GM12878 (cell line): ENCODE results near the gene ZNF436. TPM values are rescaled to one million over a fixed set of nuclear protein-coding genes. Genes with fewer than 3 reads are reported as not detected.

Source experiments
- ATAC-seq: fragments of 200-7000 bp; cut with Tn5 transposase; 3 replicates; pipeline ENCODE4 v1.9.1; 2020; ENCODE audit warnings: mild to moderate bottlenecking, moderate library complexity
- BruUV-seq: library from RNA; stranded (reverse); fragments of 400-500 nt; replicated peaks from 2 replicates; lab custom pipeline; 2021; lab: Mats Ljungman, UMichigan
- CTCF ChIA-PET: fragments of 300-600 bp; sonication (Branson Sonifier 250); formaldehyde crosslinking; extraction: SDS; loops from one replicate; lab custom pipeline; 2021; ENCODE audit warnings: inconsistent platforms; lab: Yijun Ruan, JAX
- POLR2A ChIA-PET: fragments of 350-600 bp; formaldehyde crosslinking; extraction: SDS; loops from one replicate; lab custom pipeline; 2021; ENCODE audit warnings: inconsistent platforms; lab: Charles Lee
- RAD21 ChIA-PET: fragments of 300-600 bp; sonication (Branson Sonifier 250); formaldehyde crosslinking; loops from one replicate; lab custom pipeline; 2023; ENCODE audit warnings: antibody characterized with exemption; ENCODE audit not compliant: unreplicated experiment; lab: Charles Lee
- SMC1A ChIA-PET: fragments of 300-600 bp; sonication (Branson Sonifier 250); formaldehyde crosslinking; loops from one replicate; lab custom pipeline; 2023; ENCODE audit not compliant: unreplicated experiment, uncharacterized antibody; lab: Charles Lee
- DNase-seq: peaks from one replicate; pipeline ENCODE4 v3.0.0-alpha.2; 2011; ENCODE audit warnings: low read depth, low spot score
- FAIRE-seq: peaks from 3 replicates; lab custom pipeline; 2011; peaks lifted over from hg19 to GRCh38; lab: Jason Lieb, UNC
- H2AFZ ChIP-seq: 2 replicates; pipeline ENCODE4 v1.6.0; 2011; ENCODE audit warnings: low read depth, low read length, control low read depth; ENCODE audit not compliant: control insufficient read depth
- H3K27ac ChIP-seq: 2 replicates; pipeline ENCODE4 v1.5.1; 2011; ENCODE audit warnings: control low read depth; ENCODE audit not compliant: control insufficient read depth, insufficient read depth
- H3K27me3 ChIP-seq, 2 experiments: replicated peaks in 1 of 2; 2 replicates each; pipeline versions ENCODE4 v1.6.0 to v1.6.1; 2011; ENCODE audit warnings: low read length in 1 of 2; ENCODE audit not compliant: control insufficient read depth in 2 of 2, insufficient read depth in 2 of 2
- H3K36me3 ChIP-seq, 2 experiments: 2 replicates each; pipeline ENCODE4 v1.5.1; 2011; ENCODE audit warnings: low read length in 1 of 2; ENCODE audit not compliant: control insufficient read depth in 2 of 2, insufficient read depth in 2 of 2
- H3K4me1 ChIP-seq: 2 replicates; pipeline ENCODE4 v1.6.1; 2011; ENCODE audit warnings: mild to moderate bottlenecking, low read length, moderate library complexity, mixed read lengths; ENCODE audit not compliant: control insufficient read depth, insufficient read depth
- H3K4me2 ChIP-seq: 2 replicates; pipeline ENCODE4 v1.6.0; 2011; ENCODE audit warnings: control low read depth; ENCODE audit not compliant: control insufficient read depth, insufficient read depth
- H3K4me3 ChIP-seq: fragments of 200-600 bp; sonication (generic); 2 replicates; pipeline ENCODE4 v1.5.1; 2016
- H3K79me2 ChIP-seq: 2 replicates; pipeline ENCODE4 v1.6.0; 2011; ENCODE audit warnings: low read length; ENCODE audit not compliant: control insufficient read depth, insufficient read depth
- H3K9ac ChIP-seq: 2 replicates; pipeline ENCODE4 v1.8.0; 2011; ENCODE audit warnings: low read length, control low read depth, mixed read lengths; ENCODE audit not compliant: control insufficient read depth, insufficient read depth
- H3K9me3 ChIP-seq: replicated peaks from 3 replicates; pipeline ENCODE4 v1.5.1; 2011; ENCODE audit warnings: mild to moderate bottlenecking, low read length; ENCODE audit not compliant: control insufficient read depth, insufficient read depth
- H4K20me1 ChIP-seq: 2 replicates; pipeline ENCODE4 v1.6.0; 2011; ENCODE audit not compliant: control insufficient read depth, insufficient read depth
- CHD4 ChIP-seq: fragments of 200-600 bp; sonication (generic); IDR thresholded peaks from 2 replicates; pipeline ENCODE4 v1.6.1; 2016; ENCODE audit warnings: mild to moderate bottlenecking
- FOXM1 ChIP-seq: IDR thresholded peaks from 2 replicates; pipeline ENCODE4 v1.6.1; 2012; ENCODE audit warnings: low read depth, mild to moderate bottlenecking, inconsistent platforms, low read length, moderate library complexity
- MEF2A ChIP-seq: IDR thresholded peaks from 2 replicates; pipeline ENCODE4 v1.6.1; 2011; ENCODE audit warnings: low read depth, mild to moderate bottlenecking, low read length, moderate library complexity; ENCODE audit not compliant: insufficient read depth
- MTA2 ChIP-seq: fragments of 450-650 bp; IDR thresholded peaks from 2 replicates; pipeline ENCODE4 v1.6.1; 2016; ENCODE audit warnings: low read depth, mild to moderate bottlenecking, moderate library complexity
- PML ChIP-seq: IDR thresholded peaks from 2 replicates; pipeline ENCODE4 v1.6.1; 2012; ENCODE audit warnings: low read length, inconsistent platforms
- SREBF1 ChIP-seq: IDR thresholded peaks from 2 replicates; pipeline ENCODE4 v1.6.1; 2012; ENCODE audit warnings: mild to moderate bottlenecking, low read length
- STAT3 ChIP-seq: IDR thresholded peaks from 2 replicates; pipeline ENCODE4 v1.6.1; 2011; ENCODE audit warnings: low read depth, low read length, improper control_type of control experiment
- ZBTB33 ChIP-seq: fragments of 450-650 bp; IDR thresholded peaks from 2 replicates; pipeline ENCODE4 v1.6.1; 2017; ENCODE audit warnings: mild to moderate bottlenecking
- WGBS: methylation state at CpG from one replicate; pipeline ENCODE4 v1.1.6; 2016; ENCODE audit warnings: low lambda C conversion rate; ENCODE audit not compliant: insufficient replicate concordance, insufficient coverage; ENCODE audit errors: missing lambda C conversion rate; 5-methylcytosine and 5-hydroxymethylcytosine counted together
- in situ Hi-C: fragments of 300-500 bp; cut with MboI; formaldehyde crosslinking; loops from 9 replicates; pipeline ENCODE4 v1.14.3; 2018; ENCODE audit warnings: mixed read lengths
- intact Hi-C: fragments of 100-400 bp; cut with micrococcal nuclease; formaldehyde crosslinking; loops from one replicate; pipeline ENCODE4 v1.14.2; 2022; ENCODE audit not compliant: unreplicated experiment
- polyA plus RNA-seq, 11 experiments: library from polyadenylated mRNA; depleted of rRNA in 4 of 11; unstranded in 6 of 11; stranded (reverse) in 5 of 11; fragments of >200 nt; fragmentation: Nextera tagmentation in 4 of 11; fragmentation: Illumina TruSeq in 1 of 11; extraction: Ambion mirVana in 4 of 11; extraction: Trizol in 1 of 11; gene quantifications; 1 replicate in 1 of 11; 2 replicates in 10 of 11; pipeline versions ENCODE4 v1.2.1 to v1.2.3, GENCODE V29; 2011 to 2016; ENCODE audit warnings: inconsistent platforms in 2 of 11, missing spikeins in 2 of 11, low read depth in 1 of 11
- total RNA-seq, 4 experiments: library from RNA; depleted of rRNA in 3 of 4; stranded (reverse); fragments of >200 nt in 3 of 4; fragmentation: Illumina TruSeq in 1 of 4; extraction: Trizol in 1 of 4; gene quantifications; 2 replicates each; pipeline versions ENCODE4 v1.2.1 to v1.2.3, GENCODE V29; 2013 to 2021
- TF ChIP-seq, protein P1 (sequence below): fragments of 450-650 bp; formaldehyde crosslinking; IDR thresholded peaks from 2 replicates; pipeline ENCODE4 v1.4.0; 2022; ENCODE audit warnings: mild to moderate bottlenecking, moderate library complexity
- TF ChIP-seq, protein P2 (sequence below): fragments of 450-650 bp; IDR thresholded peaks from 2 replicates; pipeline ENCODE4 v1.6.1; 2016; ENCODE audit warnings: mild to moderate bottlenecking

ZNF436 gene
- total and polyA plus RNA-seq, 10 of the 15 experiments (the other 5 are each of a cell fraction or from before 2014, with no cell fraction given): 0.85 to 4.7 (median 3.0) TPM

- TF ChIP-seq FOXM1: no peak
- no peak for TF ChIP-seq PML
- no peak for TF ChIP-seq MEF2A
- TF ChIP-seq CHD4: no peak
- TF ChIP-seq SREBF1: peak; percentile 32; the same call in 1 of the 2 replicates
- peak; percentile 13; the same call in 1 of the 2 replicates for TF ChIP-seq MTA2
Observed at GRCh38 chr1:23367791-23368561, 1.7 kb downstream of the ZNF436 start (continued).

DNA sequence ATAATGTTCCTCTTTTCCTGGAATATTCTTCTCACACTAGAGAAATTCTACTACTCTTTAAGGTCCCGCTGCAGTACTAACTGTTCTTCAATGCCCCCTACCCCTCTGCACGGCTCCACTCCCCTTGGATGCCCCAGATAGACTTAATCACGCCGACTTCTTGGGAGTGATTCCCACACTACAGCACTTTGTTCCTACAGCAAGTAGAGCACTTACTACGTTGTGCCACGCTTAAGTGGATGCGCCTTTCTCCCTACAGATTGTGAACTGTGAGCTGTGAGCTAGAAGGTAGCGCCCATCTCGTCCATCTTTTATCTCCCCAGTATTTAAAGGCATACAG lies 2.2 kb downstream of the ZNF436 start:
- Histone ChIP-seq H3K9ac (peak overlapping the region; percentile 66; the same call in 1 of the 2 replicates), H3K4me3 (peak overlapping the region; percentile 89), H3K36me3 (peaks cover 0 to 6% of the 10 kb centered on the region in 2 experiments; a peak in 1 of 4 replicates), H3K4me1 (no peaks in the 10 kb centered on the region), H3K27me3 (no peaks in the 10 kb centered on the region), H3K9me3 (peaks cover 12% of the 10 kb centered on the region), H3K4me2 (peak overlapping the region; percentile 73), H3K79me2 (peaks cover 2% of the 10 kb centered on the region; the same call in 1 of the 2 replicates), H2AFZ (peak overlapping the region; percentile 29; the same call in 1 of the 2 replicates), H3K27ac (no peak overlapping the region), H4K20me1 (no peaks in the 10 kb centered on the region)
- 67% methylated on average over 9 of the region's 9 CpGs for WGBS
- DNase-seq: no peak
- ChIA-PET RAD21 (interaction anchor here (1.5 to 5.0 kb wide), 3 partner anchors 23 to 129 kb away, joined by 5 to 34 read pairs (median 7); partner anchors contain the start of gene HNRNPR), CTCF (interaction anchor here (1.0 to 2.9 kb wide), 4 partner anchors 22 to 36 kb away, joined by 4 to 23 read pairs (median 9); partner anchors contain the start of gene HNRNPR), SMC1A (interaction anchor here (0.9 to 3.7 kb wide), 4 partner anchors 23 to 130 kb away, joined by 3 to 17 read pairs (median 4); partner anchors contain the start of gene HNRNPR), POLR2A (interaction anchor here (1.3 to 4.3 kb wide), 3 partner anchors 10 to 157 kb away, joined by 3 to 68 read pairs (median 3); partner anchors contain the start of gene HNRNPR)
- FAIRE-seq: no peak
- in situ Hi-C loops (no loop called here), intact Hi-C loops (no loop called here)
- ATAC-seq: no peak
- no TSS peak for BruUV-seq
- TF ChIP-seq, protein P1, sequence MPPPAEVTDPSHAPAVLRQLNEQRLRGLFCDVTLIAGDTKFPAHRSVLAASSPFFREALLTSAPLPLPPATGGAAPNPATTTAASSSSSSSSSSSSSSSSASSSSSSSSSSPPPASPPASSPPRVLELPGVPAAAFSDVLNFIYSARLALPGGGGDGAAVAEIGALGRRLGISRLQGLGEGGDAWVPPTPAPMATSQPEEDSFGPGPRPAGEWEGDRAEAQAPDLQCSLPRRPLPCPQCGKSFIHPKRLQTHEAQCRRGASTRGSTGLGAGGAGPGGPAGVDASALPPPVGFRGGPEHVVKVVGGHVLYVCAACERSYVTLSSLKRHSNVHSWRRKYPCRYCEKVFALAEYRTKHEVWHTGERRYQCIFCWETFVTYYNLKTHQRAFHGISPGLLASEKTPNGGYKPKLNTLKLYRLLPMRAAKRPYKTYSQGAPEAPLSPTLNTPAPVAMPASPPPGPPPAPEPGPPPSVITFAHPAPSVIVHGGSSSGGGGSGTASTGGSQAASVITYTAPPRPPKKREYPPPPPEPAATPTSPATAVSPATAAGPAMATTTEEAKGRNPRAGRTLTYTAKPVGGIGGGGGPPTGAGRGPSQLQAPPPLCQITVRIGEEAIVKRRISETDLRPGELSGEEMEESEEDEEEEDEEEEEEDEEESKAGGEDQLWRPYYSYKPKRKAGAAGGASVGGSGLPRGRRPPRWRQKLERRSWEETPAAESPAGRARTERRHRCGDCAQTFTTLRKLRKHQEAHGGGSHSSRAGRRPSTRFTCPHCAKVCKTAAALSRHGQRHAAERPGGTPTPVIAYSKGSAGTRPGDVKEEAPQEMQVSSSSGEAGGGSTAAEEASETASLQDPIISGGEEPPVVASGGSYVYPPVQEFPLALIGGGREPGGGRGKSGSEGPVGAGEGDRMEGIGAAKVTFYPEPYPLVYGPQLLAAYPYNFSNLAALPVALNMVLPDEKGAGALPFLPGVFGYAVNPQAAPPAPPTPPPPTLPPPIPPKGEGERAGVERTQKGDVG (CRISPR knock-in tag): no peak
- TF ChIP-seq, protein P2, sequence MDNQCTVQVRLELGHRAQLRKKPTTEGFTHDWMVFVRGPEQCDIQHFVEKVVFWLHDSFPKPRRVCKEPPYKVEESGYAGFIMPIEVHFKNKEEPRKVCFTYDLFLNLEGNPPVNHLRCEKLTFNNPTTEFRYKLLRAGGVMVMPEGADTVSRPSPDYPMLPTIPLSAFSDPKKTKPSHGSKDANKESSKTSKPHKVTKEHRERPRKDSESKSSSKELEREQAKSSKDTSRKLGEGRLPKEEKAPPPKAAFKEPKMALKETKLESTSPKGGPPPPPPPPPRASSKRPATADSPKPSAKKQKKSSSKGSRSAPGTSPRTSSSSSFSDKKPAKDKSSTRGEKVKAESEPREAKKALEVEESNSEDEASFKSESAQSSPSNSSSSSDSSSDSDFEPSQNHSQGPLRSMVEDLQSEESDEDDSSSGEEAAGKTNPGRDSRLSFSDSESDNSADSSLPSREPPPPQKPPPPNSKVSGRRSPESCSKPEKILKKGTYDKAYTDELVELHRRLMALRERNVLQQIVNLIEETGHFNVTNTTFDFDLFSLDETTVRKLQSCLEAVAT: peak; percentile 68; the same call in 1 of the 2 replicates
- TF ChIP-seq ZBTB33: peak; percentile 53; the same call in 1 of the 2 replicates
- no peak for TF ChIP-seq STAT3
